K562 (cell line): ENCODE measurements around the gene RREB1. TPM values are rescaled to one million over a fixed set of nuclear protein-coding genes. Genes with fewer than 3 reads are reported as not detected.

ENCODE experiments used
- CBX5 ChIP-seq: IDR thresholded peaks from 2 replicates; pipeline ENCODE4 v1.6.1; 2014; ENCODE audit warnings: low read depth, borderline replicate concordance
- DNMT1 ChIP-seq: fragments of 450-650 bp; IDR thresholded peaks from 2 replicates; pipeline ENCODE4 v1.6.1; 2016; ENCODE audit warnings: antibody characterized with exemption, mild to moderate bottlenecking
- KLF16 ChIP-seq: IDR thresholded peaks from 2 replicates; pipeline ENCODE4 v1.6.1; 2016; ENCODE audit warnings: antibody characterized with exemption
- WHSC1 ChIP-seq: IDR thresholded peaks from one replicate; pipeline ENCODE4 v1.6.1; 2012; ENCODE audit warnings: low read length, control low read depth, inconsistent platforms
- ZBTB17 ChIP-seq: fragments of 450-650 bp; formaldehyde crosslinking; IDR thresholded peaks from 2 replicates; pipeline ENCODE4 v1.4.0; 2020; ENCODE audit warnings: mild to moderate bottlenecking
- ZNF316 ChIP-seq: fragments of 450-650 bp; IDR thresholded peaks from 2 replicates; pipeline ENCODE4 v1.6.1; 2016
- polyA plus RNA-seq, 8 experiments: library from polyadenylated mRNA; depleted of rRNA in 4 of 8; stranded (reverse) in 5 of 8; unstranded in 3 of 8; fragments of >200 nt; fragmentation: Nextera tagmentation in 2 of 8; fragmentation: Illumina TruSeq in 1 of 8; extraction: Ambion mirVana in 2 of 8; extraction: Trizol in 1 of 8; gene quantifications; 2 replicates each; pipeline versions ENCODE4 v1.2.1 to v1.2.3, GENCODE V29; 2011 to 2014; ENCODE audit warnings: inconsistent platforms in 1 of 8, missing spikeins in 1 of 8
- total RNA-seq, 7 experiments: library from RNA; depleted of rRNA in 6 of 7; stranded (reverse); fragments of >200 nt in 6 of 7; fragmentation: Illumina TruSeq in 2 of 7; extraction: Trizol in 2 of 7; gene quantifications; 2 replicates each; pipeline versions ENCODE4 v1.2.1 to v1.2.3, GENCODE V29; 2011 to 2021; ENCODE audit warnings: low replicate concordance in 1 of 7
- TF ChIP-seq, protein P1 (sequence below), 2 experiments: fragments of 450-650 bp; IDR thresholded peaks; 2 replicates each; pipeline ENCODE4 v1.6.1; 2016; ENCODE audit warnings: mild to moderate bottlenecking in 2 of 2, borderline replicate concordance in 1 of 2, low read depth in 1 of 2, moderate library complexity in 1 of 2
- TF ChIP-seq, protein P2 (sequence below): fragments of 450-650 bp; IDR thresholded peaks from 2 replicates; pipeline ENCODE4 v1.6.1; 2016; ENCODE audit warnings: mild to moderate bottlenecking, moderate library complexity

Gene RREB1
- total and polyA plus RNA-seq, 9 of the 15 experiments (the other 6 are each of a cell fraction or from before 2014, with no cell fraction given): 3.3 to 64.2 (median 19.3) TPM

DNA sequence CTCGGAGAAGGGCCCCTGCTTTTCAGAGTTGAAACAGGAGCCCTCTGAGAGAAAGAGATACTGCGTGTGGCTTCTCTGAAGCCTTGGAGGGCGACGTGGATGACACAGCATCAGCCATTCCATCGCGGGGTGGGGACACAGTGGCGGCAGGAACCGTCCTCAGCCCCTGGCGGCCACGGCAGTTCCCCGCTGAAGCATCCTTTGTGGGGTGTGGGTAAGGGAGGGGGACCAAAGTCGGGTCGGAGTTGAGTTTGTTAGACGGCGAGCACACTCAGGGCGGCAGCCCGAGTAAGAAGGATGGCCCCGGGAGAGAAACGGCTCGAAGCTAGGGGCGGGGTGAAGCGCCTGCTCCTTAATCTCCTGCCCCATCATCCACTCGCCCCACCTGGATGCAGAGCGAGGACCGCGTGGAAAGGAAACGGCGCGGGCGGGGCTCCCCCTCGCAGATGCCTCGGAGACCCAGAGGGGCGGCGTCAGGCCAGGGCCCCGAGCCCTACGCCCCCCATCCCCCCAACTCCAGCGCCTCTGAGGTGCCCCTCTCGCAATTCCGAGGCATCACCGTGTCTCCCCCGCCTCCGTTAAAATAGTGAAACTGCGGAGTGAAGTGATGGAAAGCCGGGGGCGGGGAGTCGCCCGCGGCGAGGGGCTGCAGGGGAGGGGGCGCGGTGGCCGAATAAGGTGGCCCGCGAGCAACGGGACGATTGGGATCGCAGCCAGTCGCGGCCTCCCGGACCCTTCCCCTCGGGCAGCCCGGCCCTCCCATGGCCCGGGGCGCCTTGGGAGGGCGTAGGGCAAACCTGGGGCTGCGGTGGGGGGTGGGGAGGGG is 796 bp upstream of the RREB1 start (continued):
- TF ChIP-seq, protein P1, sequence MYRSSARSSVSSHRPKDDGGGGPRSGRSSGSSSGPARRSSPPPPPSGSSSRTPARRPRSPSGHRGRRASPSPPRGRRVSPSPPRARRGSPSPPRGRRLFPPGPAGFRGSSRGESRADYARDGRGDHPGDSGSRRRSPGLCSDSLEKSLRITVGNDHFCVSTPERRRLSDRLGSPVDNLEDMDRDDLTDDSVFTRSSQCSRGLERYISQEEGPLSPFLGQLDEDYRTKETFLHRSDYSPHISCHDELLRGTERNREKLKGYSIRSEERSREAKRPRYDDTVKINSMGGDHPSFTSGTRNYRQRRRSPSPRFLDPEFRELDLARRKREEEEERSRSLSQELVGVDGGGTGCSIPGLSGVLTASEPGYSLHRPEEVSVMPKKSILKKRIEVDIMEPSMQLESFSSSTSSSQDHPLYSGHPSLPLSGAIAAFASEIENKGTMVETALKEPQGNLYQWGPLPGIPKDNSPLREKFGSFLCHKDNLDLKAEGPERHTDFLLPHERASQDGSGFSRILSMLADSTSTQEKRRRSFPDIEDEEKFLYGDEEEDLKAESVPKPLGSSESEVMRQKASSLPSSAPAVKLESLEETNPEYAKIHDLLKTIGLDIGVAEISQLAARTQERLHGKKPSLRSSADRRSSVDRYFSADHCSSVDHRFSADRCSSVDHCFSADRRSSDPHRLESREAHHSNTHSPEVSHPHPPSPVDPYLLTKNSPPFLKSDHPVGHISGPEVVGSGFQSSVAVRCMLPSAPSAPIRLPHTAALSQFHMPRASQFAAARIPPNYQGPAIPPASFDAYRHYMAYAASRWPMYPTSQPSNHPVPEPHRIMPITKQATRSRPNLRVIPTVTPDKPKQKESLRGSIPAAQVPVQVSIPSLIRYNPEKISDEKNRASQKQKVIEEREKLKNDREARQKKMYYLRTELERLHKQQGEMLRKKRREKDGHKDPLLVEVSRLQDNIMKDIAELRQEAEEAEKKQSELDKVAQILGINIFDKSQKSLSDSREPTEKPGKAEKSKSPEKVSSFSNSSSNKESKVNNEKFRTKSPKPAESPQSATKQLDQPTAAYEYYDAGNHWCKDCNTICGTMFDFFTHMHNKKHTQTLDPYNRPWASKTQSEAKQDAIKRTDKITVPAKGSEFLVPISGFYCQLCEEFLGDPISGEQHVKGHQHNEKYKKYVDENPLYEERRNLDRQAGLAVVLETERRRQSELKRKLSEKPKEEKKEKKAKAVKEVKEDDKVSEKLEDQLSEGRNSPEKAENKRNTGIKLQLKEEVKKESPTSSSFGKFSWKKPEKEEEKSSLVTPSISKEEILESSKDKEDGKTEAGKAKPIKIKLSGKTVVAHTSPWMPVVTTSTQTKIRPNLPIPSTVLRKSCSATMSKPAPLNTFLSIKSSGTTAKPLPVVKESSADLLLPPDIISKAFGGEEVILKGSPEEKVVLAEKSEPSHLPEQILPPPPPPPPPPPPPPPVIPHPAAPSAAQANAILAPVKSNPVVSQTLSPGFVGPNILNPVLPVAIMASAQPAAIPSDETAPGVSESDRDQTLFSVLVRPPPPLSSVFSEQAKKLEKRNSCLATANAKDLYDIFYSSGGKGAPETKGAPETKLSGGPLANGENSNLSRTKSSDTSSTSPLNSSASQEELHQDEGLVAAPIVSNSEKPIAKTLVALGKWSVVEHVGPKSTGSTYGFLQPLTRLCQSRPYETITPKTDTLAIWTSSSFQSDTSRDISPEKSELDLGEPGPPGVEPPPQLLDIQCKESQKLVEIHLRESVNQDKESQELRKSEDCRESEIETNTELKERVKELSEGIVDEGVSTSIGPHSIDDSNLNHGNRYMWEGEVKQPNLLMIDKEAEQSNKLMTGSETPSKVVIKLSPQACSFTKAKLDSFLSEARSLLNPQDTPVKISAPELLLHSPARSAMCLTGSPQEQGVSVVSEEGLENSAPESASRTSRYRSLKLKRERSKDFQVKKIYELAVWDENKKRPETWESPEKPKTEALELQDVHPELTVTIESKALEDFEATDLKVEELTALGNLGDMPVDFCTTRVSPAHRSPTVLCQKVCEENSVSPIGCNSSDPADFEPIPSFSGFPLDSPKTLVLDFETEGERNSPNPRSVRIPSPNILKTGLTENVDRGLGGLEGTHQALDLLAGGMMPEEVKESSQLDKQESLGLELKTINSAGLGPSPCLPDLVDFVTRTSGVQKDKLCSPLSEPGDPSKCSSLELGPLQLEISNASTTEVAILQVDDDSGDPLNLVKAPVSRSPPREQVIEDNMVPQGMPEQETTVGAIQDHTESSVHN (IDR thresholded peaks at IDR 0.05; ENCODE audit: borderline replicate concordance in 1 of 2, low read depth in 1 of 2): no peak
- no peak for TF ChIP-seq DNMT1
- no peak for TF ChIP-seq KLF16
- no peak for TF ChIP-seq CBX5
- TF ChIP-seq WHSC1: no peak
- TF ChIP-seq, protein P2, sequence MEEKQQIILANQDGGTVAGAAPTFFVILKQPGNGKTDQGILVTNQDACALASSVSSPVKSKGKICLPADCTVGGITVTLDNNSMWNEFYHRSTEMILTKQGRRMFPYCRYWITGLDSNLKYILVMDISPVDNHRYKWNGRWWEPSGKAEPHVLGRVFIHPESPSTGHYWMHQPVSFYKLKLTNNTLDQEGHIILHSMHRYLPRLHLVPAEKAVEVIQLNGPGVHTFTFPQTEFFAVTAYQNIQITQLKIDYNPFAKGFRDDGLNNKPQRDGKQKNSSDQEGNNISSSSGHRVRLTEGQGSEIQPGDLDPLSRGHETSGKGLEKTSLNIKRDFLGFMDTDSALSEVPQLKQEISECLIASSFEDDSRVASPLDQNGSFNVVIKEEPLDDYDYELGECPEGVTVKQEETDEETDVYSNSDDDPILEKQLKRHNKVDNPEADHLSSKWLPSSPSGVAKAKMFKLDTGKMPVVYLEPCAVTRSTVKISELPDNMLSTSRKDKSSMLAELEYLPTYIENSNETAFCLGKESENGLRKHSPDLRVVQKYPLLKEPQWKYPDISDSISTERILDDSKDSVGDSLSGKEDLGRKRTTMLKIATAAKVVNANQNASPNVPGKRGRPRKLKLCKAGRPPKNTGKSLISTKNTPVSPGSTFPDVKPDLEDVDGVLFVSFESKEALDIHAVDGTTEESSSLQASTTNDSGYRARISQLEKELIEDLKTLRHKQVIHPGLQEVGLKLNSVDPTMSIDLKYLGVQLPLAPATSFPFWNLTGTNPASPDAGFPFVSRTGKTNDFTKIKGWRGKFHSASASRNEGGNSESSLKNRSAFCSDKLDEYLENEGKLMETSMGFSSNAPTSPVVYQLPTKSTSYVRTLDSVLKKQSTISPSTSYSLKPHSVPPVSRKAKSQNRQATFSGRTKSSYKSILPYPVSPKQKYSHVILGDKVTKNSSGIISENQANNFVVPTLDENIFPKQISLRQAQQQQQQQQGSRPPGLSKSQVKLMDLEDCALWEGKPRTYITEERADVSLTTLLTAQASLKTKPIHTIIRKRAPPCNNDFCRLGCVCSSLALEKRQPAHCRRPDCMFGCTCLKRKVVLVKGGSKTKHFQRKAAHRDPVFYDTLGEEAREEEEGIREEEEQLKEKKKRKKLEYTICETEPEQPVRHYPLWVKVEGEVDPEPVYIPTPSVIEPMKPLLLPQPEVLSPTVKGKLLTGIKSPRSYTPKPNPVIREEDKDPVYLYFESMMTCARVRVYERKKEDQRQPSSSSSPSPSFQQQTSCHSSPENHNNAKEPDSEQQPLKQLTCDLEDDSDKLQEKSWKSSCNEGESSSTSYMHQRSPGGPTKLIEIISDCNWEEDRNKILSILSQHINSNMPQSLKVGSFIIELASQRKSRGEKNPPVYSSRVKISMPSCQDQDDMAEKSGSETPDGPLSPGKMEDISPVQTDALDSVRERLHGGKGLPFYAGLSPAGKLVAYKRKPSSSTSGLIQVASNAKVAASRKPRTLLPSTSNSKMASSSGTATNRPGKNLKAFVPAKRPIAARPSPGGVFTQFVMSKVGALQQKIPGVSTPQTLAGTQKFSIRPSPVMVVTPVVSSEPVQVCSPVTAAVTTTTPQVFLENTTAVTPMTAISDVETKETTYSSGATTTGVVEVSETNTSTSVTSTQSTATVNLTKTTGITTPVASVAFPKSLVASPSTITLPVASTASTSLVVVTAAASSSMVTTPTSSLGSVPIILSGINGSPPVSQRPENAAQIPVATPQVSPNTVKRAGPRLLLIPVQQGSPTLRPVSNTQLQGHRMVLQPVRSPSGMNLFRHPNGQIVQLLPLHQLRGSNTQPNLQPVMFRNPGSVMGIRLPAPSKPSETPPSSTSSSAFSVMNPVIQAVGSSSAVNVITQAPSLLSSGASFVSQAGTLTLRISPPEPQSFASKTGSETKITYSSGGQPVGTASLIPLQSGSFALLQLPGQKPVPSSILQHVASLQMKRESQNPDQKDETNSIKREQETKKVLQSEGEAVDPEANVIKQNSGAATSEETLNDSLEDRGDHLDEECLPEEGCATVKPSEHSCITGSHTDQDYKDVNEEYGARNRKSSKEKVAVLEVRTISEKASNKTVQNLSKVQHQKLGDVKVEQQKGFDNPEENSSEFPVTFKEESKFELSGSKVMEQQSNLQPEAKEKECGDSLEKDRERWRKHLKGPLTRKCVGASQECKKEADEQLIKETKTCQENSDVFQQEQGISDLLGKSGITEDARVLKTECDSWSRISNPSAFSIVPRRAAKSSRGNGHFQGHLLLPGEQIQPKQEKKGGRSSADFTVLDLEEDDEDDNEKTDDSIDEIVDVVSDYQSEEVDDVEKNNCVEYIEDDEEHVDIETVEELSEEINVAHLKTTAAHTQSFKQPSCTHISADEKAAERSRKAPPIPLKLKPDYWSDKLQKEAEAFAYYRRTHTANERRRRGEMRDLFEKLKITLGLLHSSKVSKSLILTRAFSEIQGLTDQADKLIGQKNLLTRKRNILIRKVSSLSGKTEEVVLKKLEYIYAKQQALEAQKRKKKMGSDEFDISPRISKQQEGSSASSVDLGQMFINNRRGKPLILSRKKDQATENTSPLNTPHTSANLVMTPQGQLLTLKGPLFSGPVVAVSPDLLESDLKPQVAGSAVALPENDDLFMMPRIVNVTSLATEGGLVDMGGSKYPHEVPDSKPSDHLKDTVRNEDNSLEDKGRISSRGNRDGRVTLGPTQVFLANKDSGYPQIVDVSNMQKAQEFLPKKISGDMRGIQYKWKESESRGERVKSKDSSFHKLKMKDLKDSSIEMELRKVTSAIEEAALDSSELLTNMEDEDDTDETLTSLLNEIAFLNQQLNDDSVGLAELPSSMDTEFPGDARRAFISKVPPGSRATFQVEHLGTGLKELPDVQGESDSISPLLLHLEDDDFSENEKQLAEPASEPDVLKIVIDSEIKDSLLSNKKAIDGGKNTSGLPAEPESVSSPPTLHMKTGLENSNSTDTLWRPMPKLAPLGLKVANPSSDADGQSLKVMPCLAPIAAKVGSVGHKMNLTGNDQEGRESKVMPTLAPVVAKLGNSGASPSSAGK: peak; percentile 40; the same call in 1 of the 2 replicates
- 0 out of 2 replicates have a peak, but pooled peaks have one; percentile 25 for TF ChIP-seq ZBTB17 (CRISPR knock-in tag)
- TF ChIP-seq ZNF316: peak; percentile 91
